Measurements from ENCODE around the gene SCAMP5. TPM values are rescaled to one million over a fixed set of nuclear protein-coding genes. Genes with fewer than 3 reads are reported as not detected.

Gene SCAMP5
- total and polyA plus RNA-seq, 2 of the 13 experiments (the other 11 are each of a cell fraction or from before 2014, with no cell fraction given), result 34.3 to 49.0 TPM

DNA sequence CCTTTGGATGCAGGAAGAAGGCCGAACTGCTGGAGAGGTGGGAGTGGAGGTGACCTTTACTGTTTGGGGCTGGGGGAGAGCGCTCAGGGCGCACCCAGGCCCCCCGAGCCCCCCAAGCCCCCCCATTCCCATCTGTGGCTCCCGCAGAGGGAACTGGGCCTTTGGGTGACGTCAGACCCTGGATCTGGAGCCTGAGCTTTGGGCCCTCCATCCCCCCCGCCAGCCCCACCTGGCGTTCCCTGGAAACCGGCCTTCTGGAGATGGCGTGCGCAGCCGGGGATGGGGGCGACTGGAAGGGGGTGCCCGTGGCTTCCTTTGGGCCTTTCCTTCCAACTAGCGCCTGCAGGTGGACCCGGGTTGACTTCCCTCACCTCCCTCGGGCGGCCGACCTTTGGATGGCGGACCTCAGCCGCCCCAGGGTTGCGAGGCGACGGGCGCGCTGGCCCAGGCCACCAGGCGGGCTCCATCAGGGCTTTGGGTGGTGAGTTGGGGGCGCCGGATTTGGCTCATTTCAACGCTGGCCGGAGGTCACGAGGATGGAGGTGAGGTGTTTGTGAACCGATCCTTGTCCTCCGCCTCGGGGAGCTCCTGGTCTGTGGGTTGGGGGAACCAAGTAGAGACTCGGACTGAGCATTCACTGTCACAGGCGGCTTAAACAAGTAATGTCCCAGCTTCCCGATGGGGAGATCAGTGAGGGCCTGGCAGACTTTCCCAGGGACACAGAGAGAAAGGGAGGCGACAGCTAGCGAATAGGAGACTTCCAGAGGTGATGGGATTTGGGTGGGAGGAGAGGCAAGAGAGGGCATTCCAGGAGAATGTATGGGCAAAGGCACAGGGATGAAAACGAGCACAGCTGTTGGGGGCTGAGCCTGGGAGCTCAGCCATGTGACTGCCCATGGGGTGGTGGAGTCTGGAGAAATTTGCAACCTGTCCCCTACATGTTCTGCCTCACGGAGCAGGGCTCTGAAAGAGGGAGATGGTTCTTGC, 709 bp downstream of the SCAMP5 start (continued):
- TF ChIP-seq, protein P1, sequence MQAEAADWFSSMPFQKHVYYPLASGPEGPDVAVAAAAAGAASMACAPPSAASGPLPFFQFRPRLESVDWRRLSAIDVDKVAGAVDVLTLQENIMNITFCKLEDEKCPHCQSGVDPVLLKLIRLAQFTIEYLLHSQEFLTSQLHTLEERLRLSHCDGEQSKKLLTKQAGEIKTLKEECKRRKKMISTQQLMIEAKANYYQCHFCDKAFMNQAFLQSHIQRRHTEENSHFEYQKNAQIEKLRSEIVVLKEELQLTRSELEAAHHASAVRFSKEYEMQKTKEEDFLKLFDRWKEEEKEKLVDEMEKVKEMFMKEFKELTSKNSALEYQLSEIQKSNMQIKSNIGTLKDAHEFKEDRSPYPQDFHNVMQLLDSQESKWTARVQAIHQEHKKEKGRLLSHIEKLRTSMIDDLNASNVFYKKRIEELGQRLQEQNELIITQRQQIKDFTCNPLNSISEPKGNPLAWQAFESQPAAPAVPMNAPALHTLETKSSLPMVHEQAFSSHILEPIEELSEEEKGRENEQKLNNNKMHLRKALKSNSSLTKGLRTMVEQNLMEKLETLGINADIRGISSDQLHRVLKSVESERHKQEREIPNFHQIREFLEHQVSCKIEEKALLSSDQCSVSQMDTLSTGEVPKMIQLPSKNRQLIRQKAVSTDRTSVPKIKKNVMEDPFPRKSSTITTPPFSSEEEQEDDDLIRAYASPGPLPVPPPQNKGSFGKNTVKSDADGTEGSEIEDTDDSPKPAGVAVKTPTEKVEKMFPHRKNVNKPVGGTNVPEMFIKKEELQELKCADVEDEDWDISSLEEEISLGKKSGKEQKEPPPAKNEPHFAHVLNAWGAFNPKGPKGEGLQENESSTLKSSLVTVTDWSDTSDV (CRISPR knock-in tag; IDR thresholded peaks at IDR 0.05), result no peak; the same call in 1 of the 2 replicates
- TF ChIP-seq ZNF207 (IDR thresholded peaks at IDR 0.05; ENCODE audit: borderline replicate concordance), result no peak
- TF ChIP-seq ZNF12 (CRISPR knock-in tag; IDR thresholded peaks at IDR 0.05), result no peak
- TF ChIP-seq SALL1 (CRISPR knock-in tag; IDR thresholded peaks at IDR 0.05), result peak; percentile 26; the same call in 1 of the 2 replicates
- TF ChIP-seq NFE2L2 (IDR thresholded peaks at IDR 0.05; ENCODE audit: low read length), result no peak
- no peak for TF ChIP-seq IKZF4 (CRISPR knock-in tag; IDR thresholded peaks at IDR 0.05; ENCODE audit: borderline replicate concordance, low read depth, not compliant biosample characterization)
- no peak for TF ChIP-seq NFYC (CRISPR knock-in tag; IDR thresholded peaks at IDR 0.05)
- TF ChIP-seq LCORL (IDR thresholded peaks at IDR 0.05), result no peak
- TF ChIP-seq LCORL (CRISPR knock-in tag; IDR thresholded peaks at IDR 0.05), result no peak
- no peak for TF ChIP-seq ZNF775 (CRISPR knock-in tag; IDR thresholded peaks at IDR 0.05; ENCODE audit: borderline replicate concordance)
- TF ChIP-seq ELF1 (CRISPR knock-in tag; IDR thresholded peaks at IDR 0.05), result no peak
- TF ChIP-seq MXI1 (IDR thresholded peaks at IDR 0.05; ENCODE audit: borderline replicate concordance, low read depth, low read length), result 0 out of 3 replicates have a peak, but pooled peaks have one; percentile 11
- TF ChIP-seq MEIS2 (CRISPR knock-in tag; IDR thresholded peaks at IDR 0.05), result no peak
- no peak for TF ChIP-seq TCF7L2 (IDR thresholded peaks at IDR 0.05; ENCODE audit: low read depth, low read length)
- TF ChIP-seq MZF1 (CRISPR knock-in tag; IDR thresholded peaks at IDR 0.05; ENCODE audit: borderline replicate concordance), result no peak
- no peak for TF ChIP-seq ZBTB7B (CRISPR knock-in tag; IDR thresholded peaks at IDR 0.05)
- TF ChIP-seq MED8 (CRISPR knock-in tag; IDR thresholded peaks at IDR 0.05; ENCODE audit: insufficient replicate concordance), result no peak
- no peak for TF ChIP-seq PPARG (CRISPR knock-in tag; conservative IDR thresholded peaks at IDR 0.05)
- TF ChIP-seq RAD21 (CRISPR knock-in tag; IDR thresholded peaks at IDR 0.05), result no peak
- TF ChIP-seq, protein P2, sequence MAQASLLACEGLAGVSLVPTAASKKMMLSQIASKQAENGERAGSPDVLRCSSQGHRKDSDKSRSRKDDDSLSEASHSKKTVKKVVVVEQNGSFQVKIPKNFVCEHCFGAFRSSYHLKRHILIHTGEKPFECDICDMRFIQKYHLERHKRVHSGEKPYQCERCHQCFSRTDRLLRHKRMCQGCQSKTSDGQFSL (CRISPR knock-in tag; IDR thresholded peaks at IDR 0.05), result no peak; the same call in 1 of the 2 replicates
- no peak for TF ChIP-seq U2AF2 (IDR thresholded peaks at IDR 0.05; ENCODE audit: low read depth, low read length)
- TF ChIP-seq, protein P3, sequence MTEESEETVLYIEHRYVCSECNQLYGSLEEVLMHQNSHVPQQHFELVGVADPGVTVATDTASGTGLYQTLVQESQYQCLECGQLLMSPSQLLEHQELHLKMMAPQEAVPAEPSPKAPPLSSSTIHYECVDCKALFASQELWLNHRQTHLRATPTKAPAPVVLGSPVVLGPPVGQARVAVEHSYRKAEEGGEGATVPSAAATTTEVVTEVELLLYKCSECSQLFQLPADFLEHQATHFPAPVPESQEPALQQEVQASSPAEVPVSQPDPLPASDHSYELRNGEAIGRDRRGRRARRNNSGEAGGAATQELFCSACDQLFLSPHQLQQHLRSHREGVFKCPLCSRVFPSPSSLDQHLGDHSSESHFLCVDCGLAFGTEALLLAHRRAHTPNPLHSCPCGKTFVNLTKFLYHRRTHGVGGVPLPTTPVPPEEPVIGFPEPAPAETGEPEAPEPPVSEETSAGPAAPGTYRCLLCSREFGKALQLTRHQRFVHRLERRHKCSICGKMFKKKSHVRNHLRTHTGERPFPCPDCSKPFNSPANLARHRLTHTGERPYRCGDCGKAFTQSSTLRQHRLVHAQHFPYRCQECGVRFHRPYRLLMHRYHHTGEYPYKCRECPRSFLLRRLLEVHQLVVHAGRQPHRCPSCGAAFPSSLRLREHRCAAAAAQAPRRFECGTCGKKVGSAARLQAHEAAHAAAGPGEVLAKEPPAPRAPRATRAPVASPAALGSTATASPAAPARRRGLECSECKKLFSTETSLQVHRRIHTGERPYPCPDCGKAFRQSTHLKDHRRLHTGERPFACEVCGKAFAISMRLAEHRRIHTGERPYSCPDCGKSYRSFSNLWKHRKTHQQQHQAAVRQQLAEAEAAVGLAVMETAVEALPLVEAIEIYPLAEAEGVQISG (CRISPR knock-in tag; IDR thresholded peaks at IDR 0.05), result peak; percentile 38
- no peak for TF ChIP-seq KMT2B (CRISPR knock-in tag; IDR thresholded peaks at IDR 0.05)
- TF ChIP-seq ZNF747 (CRISPR knock-in tag; IDR thresholded peaks at IDR 0.05; ENCODE audit: borderline replicate concordance), result no peak; the same call in 1 of the 2 replicates
- no peak for TF ChIP-seq KDM4B (CRISPR knock-in tag; IDR thresholded peaks at IDR 0.05)

Data from HepG2 (cell line).